ENCODE data around the gene TNS3.
"Not testable (repeated sequence)": the region's sequence is repeated elsewhere in the genome, so short reads cannot be mapped to it uniquely, and the experiment has no call there.

Gene TNS3

DNA sequence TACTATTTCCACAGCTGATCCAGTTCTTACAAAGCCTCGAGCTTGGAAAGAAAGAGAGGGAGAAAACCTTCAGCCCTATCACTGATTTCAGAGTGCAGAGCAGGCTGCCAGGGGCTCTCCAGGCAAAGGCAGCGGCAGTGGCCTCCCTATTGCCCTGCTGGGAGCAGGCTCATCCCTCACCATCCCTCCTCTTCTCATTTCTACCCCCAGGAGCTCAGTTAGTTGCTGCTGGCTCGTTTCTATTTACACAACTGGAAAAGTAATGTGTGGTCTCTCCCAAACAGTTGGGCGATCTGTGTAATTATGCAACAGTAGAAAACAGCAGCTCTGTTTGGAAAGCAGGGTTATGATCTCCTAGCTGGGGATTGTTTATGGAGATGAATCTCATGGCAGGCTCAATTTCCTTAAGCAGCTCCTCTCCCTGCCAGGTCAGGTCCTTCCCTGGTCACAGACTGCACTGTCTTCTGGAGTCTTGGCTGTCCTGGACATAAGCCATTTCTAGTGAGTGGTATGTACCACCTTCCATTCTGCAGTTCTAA lies 28.7 kb upstream of the TNS3 start:
- TF ChIP-seq, protein P1, sequence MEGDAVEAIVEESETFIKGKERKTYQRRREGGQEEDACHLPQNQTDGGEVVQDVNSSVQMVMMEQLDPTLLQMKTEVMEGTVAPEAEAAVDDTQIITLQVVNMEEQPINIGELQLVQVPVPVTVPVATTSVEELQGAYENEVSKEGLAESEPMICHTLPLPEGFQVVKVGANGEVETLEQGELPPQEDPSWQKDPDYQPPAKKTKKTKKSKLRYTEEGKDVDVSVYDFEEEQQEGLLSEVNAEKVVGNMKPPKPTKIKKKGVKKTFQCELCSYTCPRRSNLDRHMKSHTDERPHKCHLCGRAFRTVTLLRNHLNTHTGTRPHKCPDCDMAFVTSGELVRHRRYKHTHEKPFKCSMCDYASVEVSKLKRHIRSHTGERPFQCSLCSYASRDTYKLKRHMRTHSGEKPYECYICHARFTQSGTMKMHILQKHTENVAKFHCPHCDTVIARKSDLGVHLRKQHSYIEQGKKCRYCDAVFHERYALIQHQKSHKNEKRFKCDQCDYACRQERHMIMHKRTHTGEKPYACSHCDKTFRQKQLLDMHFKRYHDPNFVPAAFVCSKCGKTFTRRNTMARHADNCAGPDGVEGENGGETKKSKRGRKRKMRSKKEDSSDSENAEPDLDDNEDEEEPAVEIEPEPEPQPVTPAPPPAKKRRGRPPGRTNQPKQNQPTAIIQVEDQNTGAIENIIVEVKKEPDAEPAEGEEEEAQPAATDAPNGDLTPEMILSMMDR (IDR thresholded peaks at IDR 0.05; ENCODE audit: low read depth, low read length, missing control alignments), result no peak
- H3K4me3 ChIP-seq (ENCODE audit: low read depth, low read length), result no peak overlapping the region
- no peak for DNase-seq (ENCODE audit: low read depth)

DNA sequence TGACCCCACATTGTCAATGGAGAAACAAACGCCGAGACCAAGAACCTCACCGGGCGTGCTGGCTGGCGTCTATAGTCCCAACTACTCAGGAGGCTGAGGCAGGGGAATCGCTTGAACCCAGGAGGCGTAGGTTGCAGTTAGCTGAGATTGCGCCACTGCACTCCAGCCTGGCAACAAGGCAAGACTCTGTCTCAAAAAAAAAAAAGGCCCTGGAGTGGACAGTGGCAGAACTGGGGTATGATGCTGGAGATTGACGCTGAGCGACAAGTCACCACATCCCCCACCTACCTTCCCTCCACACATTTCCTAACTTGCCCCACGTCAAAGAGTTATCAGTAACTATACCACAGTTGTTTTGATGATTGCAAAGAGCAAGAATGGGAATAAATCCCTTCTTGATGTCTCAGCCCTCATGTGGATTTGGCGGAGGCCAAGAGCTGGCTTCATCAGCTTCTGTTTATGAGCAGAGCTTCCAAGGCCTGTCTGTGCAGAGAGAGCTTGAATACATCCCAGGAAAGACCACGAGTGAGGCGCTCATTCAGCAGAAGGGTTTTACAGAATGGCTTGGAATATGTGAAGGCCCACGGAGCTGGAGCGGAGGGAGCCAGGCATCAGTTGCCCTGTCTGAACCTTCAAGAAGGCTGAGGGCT lies 28.0 kb upstream of the TNS3 start:
- no peak overlapping the region for H3K4me3 ChIP-seq (ENCODE audit: low read depth, low read length)
- no peak for DNase-seq (ENCODE audit: low read depth)
- TF ChIP-seq, protein P1 (IDR thresholded peaks at IDR 0.05; ENCODE audit: low read depth, low read length, missing control alignments), result no peak

DNA sequence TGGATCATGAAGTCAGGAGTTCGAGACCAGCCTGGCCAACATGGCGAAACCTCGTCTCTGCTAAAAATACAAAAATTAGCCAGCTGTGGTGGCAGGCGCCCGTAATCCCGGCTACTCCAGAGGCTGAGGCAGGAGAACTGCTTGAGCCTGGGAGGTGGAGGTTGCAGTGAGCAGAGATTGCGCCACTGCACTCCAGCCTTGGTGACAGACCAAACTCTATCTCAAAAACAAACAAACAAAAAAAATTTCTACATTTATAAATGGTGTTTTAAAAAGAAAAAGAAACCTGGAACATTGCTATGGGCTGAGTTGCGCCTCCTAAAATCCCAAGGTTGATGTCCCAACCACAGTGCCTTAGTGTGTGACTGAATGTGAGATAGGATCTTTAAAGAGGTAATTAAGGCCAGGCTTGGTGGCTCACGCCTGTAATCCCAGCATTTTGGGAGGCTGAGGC lies 24.7 kb upstream of the TNS3 start:
- DNase-seq (ENCODE audit: low read depth); H3K4me3 ChIP-seq (ENCODE audit: low read depth, low read length): not testable (repeated sequence)

DNA sequence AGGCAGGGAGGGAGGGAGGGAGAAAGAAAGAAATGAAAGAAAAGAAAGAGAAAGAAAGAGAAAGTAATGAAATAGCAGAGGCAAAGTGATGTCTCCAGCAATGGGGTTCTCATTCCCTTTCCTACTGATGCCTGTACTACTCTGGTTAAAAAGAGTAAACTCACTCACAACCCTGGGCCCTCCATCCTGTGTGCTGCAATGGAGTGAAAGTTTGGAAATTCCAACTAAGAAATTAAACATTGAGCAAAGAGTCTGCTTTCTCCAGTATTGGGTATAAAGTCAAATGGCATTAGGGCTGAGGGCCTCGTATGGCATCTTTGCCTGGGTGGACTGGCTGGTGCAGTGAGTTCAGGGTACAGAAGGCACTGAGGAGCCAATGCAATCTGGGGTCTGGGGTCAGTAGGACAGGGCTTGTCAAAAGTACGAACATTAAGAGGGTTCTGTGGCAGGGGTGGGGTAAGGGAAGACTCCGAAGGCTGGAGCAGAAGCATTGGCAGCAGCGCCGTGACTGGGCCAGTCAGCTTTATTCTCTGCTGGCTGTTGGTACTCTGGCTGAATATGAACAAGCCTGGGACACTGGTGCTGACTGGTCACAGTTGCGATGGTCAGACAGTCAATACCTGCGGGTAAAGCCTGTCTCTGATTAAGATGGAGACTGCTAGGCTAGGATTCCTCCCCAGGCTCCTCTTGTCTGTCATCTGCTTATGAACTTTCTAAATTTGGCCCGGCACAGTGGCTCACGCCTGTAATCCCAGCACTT lies 24.1 kb upstream of the TNS3 start:
- no peak for DNase-seq (ENCODE audit: low read depth)
- no peak overlapping the region for H3K4me3 ChIP-seq (ENCODE audit: low read depth, low read length)
- TF ChIP-seq, protein P1 (IDR thresholded peaks at IDR 0.05; ENCODE audit: low read depth, low read length, missing control alignments), result no peak

DNA sequence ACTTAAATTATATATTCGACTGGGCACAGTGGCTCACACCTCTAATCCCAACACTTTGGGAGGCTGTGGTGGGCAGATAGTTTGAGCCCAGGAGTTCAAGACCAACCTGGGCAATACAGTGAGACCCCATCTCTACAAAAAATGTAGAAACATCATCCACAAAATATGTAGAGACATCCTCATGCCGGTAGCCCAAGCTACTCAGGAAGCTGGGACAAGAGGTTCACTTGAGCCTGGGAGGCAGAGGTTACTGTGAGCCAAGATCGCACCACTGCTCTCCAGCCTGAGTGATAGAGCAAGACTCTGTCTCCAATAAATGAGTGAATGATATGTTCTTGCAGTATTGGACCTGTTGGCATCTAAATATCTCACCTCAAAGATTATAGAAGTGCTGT lies 22.6 kb upstream of the TNS3 start:
- no peak for DNase-seq (ENCODE audit: low read depth)
- TF ChIP-seq, protein P1 (IDR thresholded peaks at IDR 0.05; ENCODE audit: low read depth, low read length, missing control alignments), result no peak
- H3K4me3 ChIP-seq (ENCODE audit: low read depth, low read length), result no peak overlapping the region

DNA sequence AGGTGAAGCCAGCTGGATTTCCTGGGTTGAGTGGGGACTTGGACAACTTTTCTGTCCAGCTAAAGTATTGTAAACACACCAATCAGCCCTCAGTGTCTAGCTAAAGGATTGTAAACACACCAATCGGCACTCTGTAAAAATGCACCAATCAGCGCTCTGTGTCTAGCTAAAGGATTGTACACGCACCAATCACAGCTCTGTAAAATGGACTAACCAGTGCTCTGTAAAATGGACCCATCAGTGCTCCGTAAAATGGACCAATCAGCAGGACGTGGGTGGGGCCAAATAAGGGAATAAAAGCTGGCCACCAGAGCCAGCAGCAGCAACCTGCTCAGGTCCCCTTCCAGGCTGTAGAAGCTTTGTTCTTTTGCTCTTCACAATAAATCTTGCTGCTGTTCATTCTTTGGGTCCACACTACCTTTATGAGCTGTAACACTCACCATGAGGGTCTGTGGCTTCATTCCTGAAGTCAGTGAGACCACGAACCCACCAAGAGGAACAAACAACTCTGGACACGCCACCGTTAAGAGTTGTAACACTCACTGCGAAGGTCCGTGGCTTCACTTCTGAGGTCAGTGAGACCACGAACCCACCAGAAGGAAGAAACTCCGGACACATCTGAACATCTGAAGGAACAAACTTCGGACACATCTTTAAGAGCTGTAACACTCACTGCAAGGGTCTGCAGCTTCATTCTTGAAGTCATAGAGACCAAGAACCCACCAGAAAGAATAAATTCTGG lies 21.8 kb upstream of the TNS3 start:
- DNase-seq (ENCODE audit: low read depth); H3K4me3 ChIP-seq (ENCODE audit: low read depth, low read length): not testable (repeated sequence)

DNA sequence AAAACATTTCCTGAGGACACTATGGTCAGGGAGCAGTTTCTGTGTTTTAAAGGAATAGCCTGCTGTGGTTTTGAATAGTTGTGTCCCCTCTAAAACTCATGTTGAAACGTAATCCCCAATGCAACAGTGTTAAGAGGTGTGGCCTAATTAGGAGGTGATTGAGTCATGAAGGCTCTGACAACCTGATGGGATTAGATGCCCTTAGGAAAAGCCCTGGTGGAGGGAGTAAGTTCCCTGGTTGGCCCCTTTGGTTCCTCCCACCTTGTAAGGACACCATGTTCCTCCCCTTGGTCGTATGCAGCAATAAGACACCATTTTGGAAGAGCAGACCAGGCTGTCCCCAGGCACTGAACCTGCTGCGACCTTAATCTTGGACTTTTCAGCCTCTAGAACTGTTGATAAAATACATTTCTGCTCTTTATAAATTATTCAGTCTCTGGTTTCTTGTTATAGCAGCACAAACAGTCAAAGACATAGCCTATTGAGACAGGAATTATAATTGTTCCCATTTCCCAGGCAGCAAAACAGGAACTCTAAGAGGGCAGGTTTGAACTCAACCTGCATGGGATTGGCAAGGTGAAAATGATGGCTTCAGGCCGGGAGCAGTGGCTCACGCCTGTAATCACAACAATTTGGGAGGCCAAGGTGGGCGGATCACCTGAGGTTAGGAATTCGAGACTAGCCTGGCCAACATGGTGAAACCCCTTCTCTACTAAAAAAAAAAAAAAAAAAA lies 20.5 kb upstream of the TNS3 start:
- TF ChIP-seq, protein P1 (IDR thresholded peaks at IDR 0.05; ENCODE audit: low read depth, low read length, missing control alignments), result no peak
- no peak for DNase-seq (ENCODE audit: low read depth)
- H3K4me3 ChIP-seq (ENCODE audit: low read depth, low read length), result no peak overlapping the region
